Colon (tissue), 2 donors: ENCODE measurements around the gene ZNF260.

Source experiments
- FAIRE-seq: peaks from 2 replicates; lab custom pipeline; 2012; peaks lifted over from hg19 to GRCh38; lab: Jason Lieb, UNC
- donor health status: control.
- donor health status: control.

The ZNF260 gene

GRCh38 chr19:36489920-36490415 is 38.1 kb downstream of the ZNF260 start:
- no peak for FAIRE-seq

DNA sequence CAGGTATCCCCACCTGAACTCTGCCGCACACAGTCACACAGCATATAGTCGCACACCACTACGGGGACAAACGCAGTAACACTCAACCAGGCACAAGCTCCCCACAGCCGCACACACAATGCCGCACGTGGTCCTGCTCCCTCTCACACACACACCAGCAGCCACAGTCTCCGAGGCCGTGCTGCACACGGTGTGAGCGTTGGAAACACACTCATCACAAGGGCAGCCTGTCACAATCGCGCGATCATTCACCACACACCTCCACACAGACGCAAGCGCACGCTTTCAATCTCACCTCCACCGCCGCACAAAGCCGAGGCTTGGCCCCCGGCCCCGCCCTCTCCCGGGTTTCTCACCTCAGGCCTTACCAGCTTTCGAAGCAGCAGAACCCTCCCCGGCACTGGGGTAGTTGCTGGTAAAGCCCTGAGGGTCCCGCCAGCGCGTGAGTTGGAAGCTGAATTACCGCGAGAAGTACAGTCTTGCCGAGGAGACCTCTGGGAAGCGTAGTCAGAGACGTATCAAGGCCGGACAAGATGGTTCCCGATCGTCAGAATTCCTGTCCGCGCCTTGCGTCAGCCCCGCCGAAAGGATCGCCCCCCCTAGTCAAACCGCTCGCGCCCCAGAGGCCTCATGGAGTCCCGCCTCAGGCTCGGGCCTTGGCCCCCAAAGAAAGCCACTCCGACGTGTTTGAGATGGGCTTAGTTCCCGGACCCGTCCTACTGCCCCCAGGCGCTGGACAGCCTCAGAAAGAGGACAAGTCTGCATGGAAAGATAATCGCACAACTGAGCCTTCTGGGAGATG is 38.8 kb downstream of the ZNF260 start, which contains the start of gene ZNF566:
Gene ZNF566, minus strand, starts transcription at position 444 of the 802 bp plus-strand sequence. CDS start 13,004 bp downstream, outside the sequence.
- FAIRE-seq: no peak

- FAIRE-seq: no peak
These were observed 39.3 kb downstream of the ZNF260 start for GRCh38 chr19:36488846-36489117.

DNA sequence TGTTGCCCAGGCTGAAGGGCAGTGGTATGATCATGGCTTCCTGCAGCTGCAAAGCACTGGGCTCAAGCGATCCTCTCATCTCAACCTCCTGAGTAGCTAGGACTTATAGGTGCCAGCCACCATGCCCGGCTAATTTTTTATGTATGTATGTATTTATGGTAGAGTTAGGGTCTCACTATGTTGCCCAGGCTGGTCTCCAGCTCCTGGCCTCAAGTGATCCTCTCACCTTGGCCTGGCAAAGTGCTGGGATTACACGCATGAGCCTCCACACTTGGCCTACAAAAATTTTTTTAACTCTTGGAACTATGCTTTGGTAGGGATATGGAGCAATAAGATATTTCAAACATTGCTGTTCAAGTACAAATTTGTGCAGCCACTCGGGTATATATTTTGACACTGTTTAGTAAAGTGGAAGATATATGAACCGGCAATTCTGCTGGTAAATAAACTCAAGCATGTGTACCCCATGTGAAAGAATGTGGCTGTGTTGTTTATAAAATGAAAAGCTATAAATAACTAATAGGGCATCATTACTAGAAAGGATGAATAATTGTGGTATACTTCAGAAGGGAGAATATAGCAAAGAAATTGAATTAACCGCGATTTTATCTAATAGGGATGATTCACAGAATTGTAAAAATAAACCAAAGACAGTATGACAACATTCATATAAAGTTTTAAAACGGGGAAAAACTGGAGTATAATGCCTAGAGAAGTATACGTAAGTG is 39.8 kb downstream of the ZNF260 start:
- FAIRE-seq: no peak

DNA sequence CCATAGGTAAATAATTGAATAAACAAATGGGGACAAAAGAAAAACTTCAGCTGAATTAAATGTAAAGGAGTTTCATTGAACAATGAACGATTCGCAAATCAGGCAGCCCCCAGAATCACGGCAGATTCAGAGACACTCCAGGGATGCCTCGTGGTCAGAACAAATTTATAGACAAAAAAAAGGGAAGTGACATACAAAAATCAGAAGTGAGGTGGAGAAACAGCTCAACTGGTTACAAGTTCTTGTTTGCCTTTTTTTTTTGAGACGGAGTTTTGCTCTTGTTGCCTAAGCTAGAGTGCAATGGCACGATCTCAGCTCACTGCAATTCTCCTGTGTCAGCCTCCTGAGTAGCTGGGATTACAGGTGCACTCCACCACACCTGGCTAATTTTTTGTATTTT is 44.4 kb downstream of the ZNF260 start:
- no peak for FAIRE-seq

DNA sequence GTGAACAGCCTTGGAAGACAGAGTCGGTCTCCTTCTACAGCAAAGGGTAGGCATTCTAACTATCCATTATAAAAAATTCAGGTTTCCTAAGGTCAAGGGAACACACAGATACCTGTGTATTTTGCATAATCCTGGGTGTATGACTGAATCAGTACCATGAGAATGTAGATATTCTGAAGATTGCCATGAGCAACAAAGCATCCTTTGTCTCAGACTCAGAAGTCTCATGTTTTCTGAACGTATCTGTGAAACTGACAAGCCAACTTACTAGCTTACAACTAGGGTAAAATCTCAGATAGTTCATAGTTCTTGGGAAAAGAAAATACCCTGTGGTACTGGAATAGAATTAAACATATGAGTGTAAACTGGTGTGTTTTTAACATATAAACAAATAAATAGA is 45.2 kb downstream of the ZNF260 start:
- FAIRE-seq: no peak
